HG03378 (cell line): ENCODE measurements around the gene SPAG6.
"Not testable (repeated sequence)": the region's sequence is repeated elsewhere in the genome, so short reads cannot be mapped to it uniquely, and the experiment has no call there.

ENCODE experiments used
- ATAC-seq: cut with Tn5 transposase; IDR thresholded peaks from one replicate; pipeline ENCODE4 v1.9.1; 2021; ENCODE audit warnings: mild to moderate bottlenecking, moderate library complexity; ENCODE audit not compliant: unreplicated experiment

SPAG6 gene

DNA sequence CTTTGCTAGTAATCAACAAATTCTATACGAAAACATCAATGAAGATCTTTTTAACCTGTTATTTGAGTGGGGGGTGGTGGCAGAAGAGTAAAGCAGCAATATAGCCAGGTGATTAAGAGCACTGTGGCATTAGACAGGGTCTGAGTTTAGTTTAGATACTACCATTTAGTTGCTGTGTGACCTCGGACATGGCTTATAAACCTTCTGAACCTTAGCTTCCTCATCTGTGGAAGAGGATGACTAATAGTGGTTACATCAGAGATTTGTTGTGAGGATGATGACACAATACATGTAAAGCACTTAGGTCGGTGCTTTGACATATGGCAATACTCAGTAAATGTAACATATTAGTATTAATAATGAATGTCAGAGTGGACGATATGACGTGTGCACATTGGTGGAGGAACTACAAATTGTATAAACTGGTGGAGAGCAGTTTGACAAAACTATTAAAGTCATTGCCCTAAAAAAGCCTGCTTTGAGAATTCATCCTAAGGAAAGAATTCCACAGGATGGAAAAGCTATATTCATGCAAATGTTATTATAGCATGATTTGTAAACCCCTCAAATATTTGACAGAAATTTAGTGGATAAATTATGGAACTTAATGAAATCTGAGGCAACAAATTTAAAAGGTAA is 24.3 kb downstream of the SPAG6 start:
- ATAC-seq = peak; percentile 59

- no peak for ATAC-seq
These were observed 25.0 kb downstream of the SPAG6 start for GRCh38 chr10:22370320-22370719.

- no peak for ATAC-seq
These were observed 27.0 kb downstream of the SPAG6 start for GRCh38 chr10:22372298-22372697.

- no peak for ATAC-seq
These were observed 27.6 kb downstream of the SPAG6 start for GRCh38 chr10:22372917-22373316.

DNA sequence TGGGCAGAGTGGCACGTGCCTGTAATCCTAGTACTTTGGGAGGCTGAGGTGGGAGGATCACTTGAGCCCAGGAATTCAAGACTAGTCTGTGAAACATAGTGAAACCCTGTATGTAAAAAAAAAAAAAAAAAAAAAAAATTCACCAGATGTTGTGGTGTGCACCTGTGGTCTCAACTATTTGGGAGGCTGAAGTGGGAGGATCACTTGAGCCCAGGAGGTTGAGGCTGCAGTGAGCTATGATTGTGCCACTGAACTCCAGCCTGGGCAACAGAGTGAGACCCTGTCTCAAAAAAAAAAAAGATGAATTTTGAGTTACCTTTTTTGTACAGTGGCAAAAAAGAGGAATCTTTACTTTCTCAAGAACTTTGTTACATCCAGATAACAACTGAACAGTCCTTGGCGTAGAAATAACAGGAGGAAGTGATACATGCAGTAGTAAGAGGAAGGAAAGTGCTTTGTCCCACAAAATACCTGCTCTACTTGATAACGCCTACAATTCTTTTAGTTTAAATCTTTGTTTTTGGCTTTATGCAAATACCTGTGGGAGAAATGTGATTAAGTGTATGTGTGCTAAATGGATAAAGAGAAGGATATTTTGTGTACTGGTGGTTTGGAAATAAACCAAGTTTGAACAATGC is 29.3 kb downstream of the SPAG6 start:
- no peak for ATAC-seq

GRCh38 chr10:22379059-22379458 is 33.8 kb downstream of the SPAG6 start:
- ATAC-seq = peak; percentile 57

GRCh38 chr10:22381262-22381661 is 36.0 kb downstream of the SPAG6 start:
- ATAC-seq = no peak

DNA sequence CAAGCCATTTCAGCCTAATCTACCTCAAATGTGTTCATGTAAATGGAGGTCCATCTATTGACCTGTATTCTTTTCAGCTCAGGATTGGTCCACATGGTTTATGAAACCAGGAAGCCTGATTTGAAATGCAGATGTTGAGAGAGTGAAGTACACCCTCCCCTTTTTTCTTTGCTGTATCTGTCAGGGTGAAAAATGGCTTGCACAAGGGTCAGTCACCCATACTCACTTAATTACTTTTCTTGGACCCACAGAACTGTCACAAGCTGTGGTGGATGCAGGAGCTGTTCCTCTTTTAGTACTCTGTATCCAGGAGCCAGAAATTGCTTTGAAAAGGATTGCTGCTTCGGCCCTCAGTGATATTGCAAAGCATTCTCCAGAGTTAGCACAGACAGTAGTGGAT is 41.2 kb downstream of the SPAG6 start:
- ATAC-seq = no peak

- no peak for ATAC-seq
These were observed 44.7 kb downstream of the SPAG6 start for GRCh38 chr10:22389856-22390589.

- ATAC-seq = no peak
These were observed 46.3 kb downstream of the SPAG6 start for GRCh38 chr10:22391600-22391999.

- ATAC-seq = not testable (repeated sequence)
These were observed 50.9 kb downstream of the SPAG6 start for GRCh38 chr10:22396195-22396594.

DNA sequence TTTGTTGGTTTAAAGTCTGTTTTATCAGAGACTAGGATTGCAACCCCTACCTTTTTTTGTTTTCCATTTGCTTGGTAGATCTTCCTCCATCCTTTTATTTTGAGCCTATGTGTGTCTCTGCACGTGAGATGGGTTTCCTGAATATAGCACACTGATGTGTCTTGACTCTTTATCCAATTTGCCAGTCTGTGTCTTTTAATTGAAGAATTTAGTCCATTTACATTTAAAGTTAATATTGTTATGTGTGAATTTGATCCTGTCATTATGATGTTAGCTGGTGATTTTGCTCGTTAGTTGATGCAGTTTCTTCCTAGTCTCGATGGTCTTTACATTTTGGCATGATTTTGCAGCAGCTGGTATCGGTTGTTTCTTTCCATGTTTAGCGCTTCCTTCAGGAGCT is 61.6 kb downstream of the SPAG6 start:
- ATAC-seq = not testable (repeated sequence)

- no peak for ATAC-seq
These were observed 65.1 kb downstream of the SPAG6 start for GRCh38 chr10:22410394-22410793.

GRCh38 chr10:22410846-22411245 is 65.5 kb downstream of the SPAG6 start:
- ATAC-seq = no peak

DNA sequence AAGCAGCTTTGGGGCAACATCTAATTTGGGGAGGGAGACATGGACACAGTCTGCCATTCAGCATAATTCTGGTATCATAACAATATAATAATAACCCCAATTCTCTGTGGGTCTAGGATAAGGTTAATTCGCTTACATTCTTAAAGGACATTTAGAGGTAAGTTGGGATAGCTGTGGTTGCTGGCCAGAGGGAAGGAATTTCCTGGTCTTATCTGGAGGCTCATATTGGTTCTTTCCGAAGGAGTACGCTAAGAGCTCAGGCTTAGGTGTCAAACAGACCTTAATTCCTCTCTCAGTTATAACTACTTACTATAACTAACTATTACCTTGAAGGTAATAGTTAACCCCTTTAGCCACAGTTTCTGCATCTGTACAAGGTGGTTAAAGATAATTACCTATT is 68.8 kb downstream of the SPAG6 start:
- ATAC-seq = no peak

DNA sequence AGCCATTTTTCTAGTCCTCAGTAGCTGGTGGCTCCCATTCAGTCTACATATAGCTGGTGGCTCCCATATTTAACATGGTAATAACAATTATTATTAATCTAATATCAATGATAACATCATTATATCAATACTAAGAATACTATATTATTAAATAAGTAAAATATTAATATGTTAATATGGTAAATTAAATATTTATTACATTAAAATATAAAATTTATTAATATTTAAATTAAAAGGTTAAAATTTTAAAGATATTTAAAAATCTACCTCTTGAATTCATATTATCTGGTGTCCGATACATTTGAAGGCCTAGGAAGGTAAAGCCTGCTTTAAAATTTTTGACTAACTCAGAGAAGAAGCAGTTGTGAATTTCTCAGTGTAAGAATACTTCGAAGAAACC is 69.8 kb downstream of the SPAG6 start:
- no peak for ATAC-seq

DNA sequence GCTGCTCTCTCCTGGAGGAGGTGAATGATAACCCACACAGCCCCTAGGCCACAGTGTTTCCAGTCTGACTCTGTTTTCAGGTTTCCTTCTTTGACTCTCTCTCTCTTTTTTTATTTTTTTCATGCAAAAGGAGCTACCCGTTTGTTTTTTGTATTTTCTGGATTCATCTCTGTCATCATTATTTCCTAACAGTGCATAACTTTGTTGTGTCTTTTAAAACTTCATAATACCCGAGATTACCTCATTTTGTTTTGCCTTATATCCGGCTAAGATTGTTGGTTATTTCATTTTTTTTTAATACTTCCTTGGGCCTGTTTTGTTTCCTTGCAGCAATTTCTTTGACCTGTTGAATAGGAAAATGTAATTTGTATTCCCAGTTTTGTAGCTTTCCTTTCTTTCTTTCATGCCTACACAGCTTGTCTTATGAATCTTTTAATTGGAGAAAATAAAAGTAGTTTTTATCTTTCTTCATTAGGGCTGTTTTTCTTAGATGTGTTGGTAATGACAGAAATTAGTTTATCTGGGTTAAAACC is 72.5 kb downstream of the SPAG6 start:
- ATAC-seq = no peak

- no peak for ATAC-seq
These were observed 75.7 kb downstream of the SPAG6 start for GRCh38 chr10:22420787-22421517.

- ATAC-seq = no peak
These were observed 81.4 kb downstream of the SPAG6 start for GRCh38 chr10:22426653-22427052.

DNA sequence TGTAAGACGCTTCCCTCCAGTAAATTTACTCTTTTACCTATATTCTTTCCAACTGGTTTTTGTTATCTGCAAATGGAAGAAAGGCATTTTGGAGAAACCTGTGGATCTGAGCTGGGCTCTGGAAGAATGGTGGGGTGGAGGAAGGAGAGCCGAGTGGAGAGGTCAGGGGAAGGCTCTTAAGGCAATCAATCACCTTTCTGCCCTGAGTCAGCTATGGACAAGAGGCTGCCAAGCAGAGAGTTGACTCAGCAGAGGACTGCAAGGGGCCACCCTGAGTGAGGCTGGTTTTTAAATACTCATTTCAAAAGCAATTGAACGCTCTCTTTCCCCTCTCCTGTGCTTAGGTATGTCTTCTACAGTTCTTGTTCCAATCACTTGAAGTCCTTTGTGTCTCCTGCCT is 81.8 kb downstream of the SPAG6 start:
- no peak for ATAC-seq

- no peak for ATAC-seq
These were observed 82.7 kb downstream of the SPAG6 start for GRCh38 chr10:22427890-22428571.
